WTC11 (cell line): ENCODE measurements around the gene IFNL2.

Experiments
- ATF2 ChIP-seq: sonication (generic); formaldehyde crosslinking; IDR thresholded peaks from 2 replicates; pipeline ENCODE4 v1.8.1; 2022; ENCODE audit warnings: low read depth, missing genetic modification reagents, borderline replicate concordance
- CTCF ChIP-seq: fragments of 200-600 bp; IDR thresholded peaks from 2 replicates; pipeline ENCODE4 v1.8.0; 2022; ENCODE audit warnings: antibody characterized with exemption
- ESRRA ChIP-seq: sonication (generic); formaldehyde crosslinking; IDR thresholded peaks from 2 replicates; pipeline ENCODE4 v1.8.1; 2022; ENCODE audit warnings: mild to moderate bottlenecking, missing genetic modification reagents, borderline replicate concordance
- MAX ChIP-seq: sonication (generic); formaldehyde crosslinking; IDR thresholded peaks from 2 replicates; pipeline ENCODE4 v1.8.0; 2022; ENCODE audit warnings: mild to moderate bottlenecking, missing genetic modification reagents
- NFE2L1 ChIP-seq: sonication (generic); formaldehyde crosslinking; IDR thresholded peaks from 2 replicates; pipeline ENCODE4 v1.8.1; 2023; ENCODE audit warnings: missing genetic modification reagents
- USF2 ChIP-seq: sonication (generic); formaldehyde crosslinking; IDR thresholded peaks from 2 replicates; pipeline ENCODE4 v1.8.1; 2023; ENCODE audit warnings: mild to moderate bottlenecking, missing genetic modification reagents, moderate library complexity
- ZBTB43 ChIP-seq: sonication (generic); formaldehyde crosslinking; IDR thresholded peaks from 2 replicates; pipeline ENCODE4 v1.8.1; 2023; ENCODE audit warnings: mild to moderate bottlenecking, missing genetic modification reagents

GRCh38 chr19:39315933-39316332, 47.7 kb downstream of the IFNL2 start:
- TF ChIP-seq CTCF (no peak), ESRRA (CRISPR knock-in tag) (no peak), NFE2L1 (CRISPR knock-in tag) (no peak), USF2 (CRISPR knock-in tag) (no peak), ZBTB43 (no peak), MAX (CRISPR knock-in tag) (no peak), ATF2 (CRISPR knock-in tag) (no peak)
